K562 (cell line): ENCODE data around the gene CNGA4.

ENCODE experiments used
- CTCF ChIP-seq, 3 experiments: IDR thresholded peaks in 2 of 3; conservative IDR thresholded peaks in 1 of 3; 2 replicates each; pipeline ENCODE4 v1.5.1; 2011 to 2012; ENCODE audit warnings: low read length in 3 of 3, mild to moderate bottlenecking in 3 of 3, control low read depth in 2 of 3, improper control_type of control experiment in 1 of 3, inconsistent platforms in 1 of 3, low read depth in 1 of 3, mixed read lengths in 1 of 3, moderate library complexity in 1 of 3; ENCODE audit not compliant: insufficient read depth in 2 of 3
- NUFIP1 ChIP-seq: fragments of 450-650 bp; IDR thresholded peaks from 2 replicates; pipeline ENCODE4 v1.6.1; 2018; ENCODE audit not compliant: partially characterized antibody
- PCBP2 ChIP-seq: fragments of 200-400 bp; formaldehyde crosslinking; IDR thresholded peaks from 2 replicates; pipeline ENCODE4 v1.6.1; 2018; ENCODE audit warnings: low read length, low read depth, mild to moderate bottlenecking, moderate library complexity; ENCODE audit not compliant: poor library complexity, severe bottlenecking
- POLR2A ChIP-seq: fragments of 450-650 bp; conservative IDR thresholded peaks from 2 replicates; pipeline ENCODE4 v1.6.1; 2016
- POLR2AphosphoS5 ChIP-seq: IDR thresholded peaks from 2 replicates; pipeline ENCODE4 v1.6.1; 2011; ENCODE audit warnings: mild to moderate bottlenecking, low read depth, low read length, moderate library complexity; ENCODE audit not compliant: control insufficient read depth, insufficient read depth
- SRF ChIP-seq, 2 experiments: fragments of 250-450, 450-650 bp in 1 of 2; sonication (Bioruptor Pico) in 1 of 2; sonication (generic) in 1 of 2; formaldehyde crosslinking; IDR thresholded peaks; 2 replicates each; pipeline versions ENCODE4 v1.5.0 to v1.5.1; 2020 to 2022; ENCODE audit warnings: mild to moderate bottlenecking in 1 of 2, missing genetic modification reagents in 1 of 2
- TRIM28 ChIP-seq: fragments of 450-650 bp; IDR thresholded peaks from 2 replicates; pipeline ENCODE4 v1.6.1; 2017
- ZNF354B ChIP-seq: fragments of 250-450 bp; sonication (Bioruptor Pico); IDR thresholded peaks from 2 replicates; pipeline ENCODE4 v1.4.0; 2020

GRCh38 chr11:6223854-6224253 lies 15.0 kb upstream of the CNGA4 start:
- TF ChIP-seq PCBP2 (no peak), CTCF (IDR thresholded peaks at IDR 0.05 in 2 of 3, conservative IDR thresholded peaks at IDR 0.05 in 1 of 3; ENCODE audit: insufficient read depth in 2 of 3, low read depth in 1 of 3, low read length in 3 of 3) (no peak), ZNF354B (CRISPR knock-in tag) (no peak), SRF (CRISPR knock-in tag; IDR thresholded peaks at IDR 0.05) (no peak), POLR2AphosphoS5 (no peak), POLR2A (no peak), NUFIP1 (no peak), TRIM28 (no peak)
